ENCODE data around the gene PPP1R9B.

PPP1R9B gene

GRCh38 chr17:50150354-50151040 is at the start of gene PPP1R9B:
Gene PPP1R9B (minus strand): TSS chr17:50150677. CDS start chr17:50150513, 164 bp downstream.
- H3K36me3 ChIP-seq (ENCODE audit: insufficient read depth, low read length): no peaks in the 10 kb centered on the region
- peak within 1 kb of the TSS; percentile 54 for H3K9ac ChIP-seq (ENCODE audit: low read depth, low read length)
- H3K4me1 ChIP-seq (ENCODE audit: insufficient read depth, low read length): peaks cover 15% of the 10 kb centered on the region
- no peaks in the 10 kb centered on the region for H3K9me3 ChIP-seq (ENCODE audit: control insufficient read depth, insufficient read depth, low read length)

GRCh38 chr17:50199803-50200456 is 49.5 kb upstream of the PPP1R9B start:
- peak overlapping the region; percentile 90 for H3K9ac ChIP-seq (ENCODE audit: low read depth, low read length)
- no peaks in the 10 kb centered on the region for H3K9me3 ChIP-seq (ENCODE audit: control insufficient read depth, insufficient read depth, low read length)
- peaks cover 31% of the 10 kb centered on the region for H3K36me3 ChIP-seq (ENCODE audit: insufficient read depth, low read length)
- peaks cover 18% of the 10 kb centered on the region; the same call in 1 of the 2 replicates for H3K4me1 ChIP-seq (ENCODE audit: insufficient read depth, low read length)

- Histone ChIP-seq H3K4me1 (ENCODE audit: insufficient read depth, low read length) (peaks cover 17% of the 10 kb centered on the region; the same call in 1 of the 2 replicates), H3K9me3 (ENCODE audit: control insufficient read depth, insufficient read depth, low read length) (no peaks in the 10 kb centered on the region), H3K9ac (ENCODE audit: low read depth, low read length) (peak overlapping the region; percentile 90; the same call in 1 of the 2 replicates), H3K36me3 (ENCODE audit: insufficient read depth, low read length) (peaks cover 34% of the 10 kb centered on the region)
Observed at GRCh38 chr17:50199211-50199802, 48.8 kb upstream of the PPP1R9B start.

GRCh38 chr17:50198026-50198669 is 47.7 kb upstream of the PPP1R9B start:
- Histone ChIP-seq H3K9ac (ENCODE audit: low read depth, low read length) (no peak overlapping the region), H3K36me3 (ENCODE audit: insufficient read depth, low read length) (peaks cover 41% of the 10 kb centered on the region), H3K4me1 (ENCODE audit: insufficient read depth, low read length) (peaks cover 5% of the 10 kb centered on the region; the same call in 1 of the 2 replicates), H3K9me3 (ENCODE audit: control insufficient read depth, insufficient read depth, low read length) (no peaks in the 10 kb centered on the region)

GRCh38 chr17:50196826-50197225 is 46.3 kb upstream of the PPP1R9B start:
- H3K9ac ChIP-seq (ENCODE audit: low read depth, low read length): no peak overlapping the region
- H3K36me3 ChIP-seq (ENCODE audit: insufficient read depth, low read length): peaks cover 41% of the 10 kb centered on the region
- no peaks in the 10 kb centered on the region for H3K9me3 ChIP-seq (ENCODE audit: control insufficient read depth, insufficient read depth, low read length)
- no peaks in the 10 kb centered on the region for H3K4me1 ChIP-seq (ENCODE audit: insufficient read depth, low read length)

GRCh38 chr17:50196036-50196435 is 45.6 kb upstream of the PPP1R9B start:
- Histone ChIP-seq H3K4me1 (ENCODE audit: insufficient read depth, low read length) (no peaks in the 10 kb centered on the region), H3K9me3 (ENCODE audit: control insufficient read depth, insufficient read depth, low read length) (no peaks in the 10 kb centered on the region), H3K9ac (ENCODE audit: low read depth, low read length) (no peak overlapping the region), H3K36me3 (ENCODE audit: insufficient read depth, low read length) (peaks cover 43% of the 10 kb centered on the region)

GRCh38 chr17:50194934-50195865 is 44.7 kb upstream of the PPP1R9B start:
- Histone ChIP-seq H3K9ac (ENCODE audit: low read depth, low read length) (no peak overlapping the region), H3K4me1 (ENCODE audit: insufficient read depth, low read length) (no peaks in the 10 kb centered on the region), H3K9me3 (ENCODE audit: control insufficient read depth, insufficient read depth, low read length) (no peaks in the 10 kb centered on the region), H3K36me3 (ENCODE audit: insufficient read depth, low read length) (peaks cover 47% of the 10 kb centered on the region)

GRCh38 chr17:50194140-50194933 is 43.9 kb upstream of the PPP1R9B start:
- H3K36me3 ChIP-seq (ENCODE audit: insufficient read depth, low read length): peaks cover 47% of the 10 kb centered on the region
- H3K4me1 ChIP-seq (ENCODE audit: insufficient read depth, low read length): no peaks in the 10 kb centered on the region
- no peaks in the 10 kb centered on the region for H3K9me3 ChIP-seq (ENCODE audit: control insufficient read depth, insufficient read depth, low read length)
- H3K9ac ChIP-seq (ENCODE audit: low read depth, low read length): no peak overlapping the region

GRCh38 chr17:50192618-50193291 is 42.3 kb upstream of the PPP1R9B start:
- Histone ChIP-seq H3K36me3 (ENCODE audit: insufficient read depth, low read length) (peaks cover 43% of the 10 kb centered on the region), H3K9me3 (ENCODE audit: control insufficient read depth, insufficient read depth, low read length) (no peaks in the 10 kb centered on the region), H3K9ac (ENCODE audit: low read depth, low read length) (no peak overlapping the region), H3K4me1 (ENCODE audit: insufficient read depth, low read length) (no peaks in the 10 kb centered on the region)

- H3K9me3 ChIP-seq (ENCODE audit: control insufficient read depth, insufficient read depth, low read length): no peaks in the 10 kb centered on the region
- peaks cover 43% of the 10 kb centered on the region for H3K36me3 ChIP-seq (ENCODE audit: insufficient read depth, low read length)
- H3K4me1 ChIP-seq (ENCODE audit: insufficient read depth, low read length): no peaks in the 10 kb centered on the region
- no peak overlapping the region for H3K9ac ChIP-seq (ENCODE audit: low read depth, low read length)
Observed at GRCh38 chr17:50192144-50192617, 41.7 kb upstream of the PPP1R9B start.

- peaks cover 42% of the 10 kb centered on the region for H3K36me3 ChIP-seq (ENCODE audit: insufficient read depth, low read length)
- no peaks in the 10 kb centered on the region for H3K9me3 ChIP-seq (ENCODE audit: control insufficient read depth, insufficient read depth, low read length)
- H3K4me1 ChIP-seq (ENCODE audit: insufficient read depth, low read length): no peaks in the 10 kb centered on the region
- no peak overlapping the region for H3K9ac ChIP-seq (ENCODE audit: low read depth, low read length)
Observed at GRCh38 chr17:50191359-50192143, 41.1 kb upstream of the PPP1R9B start.

All from ES-I3 (cell line).